ENCODE measurements around the gene TMEM259.

TMEM259 gene

DNA sequence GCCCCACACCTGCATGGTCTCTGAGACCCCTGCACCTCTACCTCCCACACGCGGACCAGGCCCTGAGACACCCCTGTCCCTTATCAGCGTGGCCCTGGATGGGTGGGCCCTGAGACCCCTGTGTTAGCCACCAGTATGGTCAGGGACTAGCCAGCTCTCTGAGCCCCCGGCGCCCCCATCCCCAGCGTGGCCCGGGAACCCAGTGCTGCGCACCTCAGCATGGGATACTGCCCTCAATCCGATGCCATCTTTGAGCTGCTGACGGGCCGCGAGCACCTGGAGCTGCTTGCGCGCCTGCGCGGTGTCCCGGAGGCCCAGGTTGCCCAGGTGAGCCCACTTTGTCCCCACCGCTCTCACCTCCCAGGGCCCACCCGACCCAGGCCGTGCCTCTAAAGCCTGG lies 41.1 kb upstream of the TMEM259 start:
- H3K36me3 ChIP-seq (ENCODE audit: low read length): no peaks in the 10 kb centered on the region

GRCh38 chr19:1060689-1061088 lies 39.8 kb upstream of the TMEM259 start:
- H3K9me3 ChIP-seq (ENCODE audit: insufficient read depth, low read length): no peaks in the 10 kb centered on the region
- H2AFZ ChIP-seq (ENCODE audit: low read depth, low read length, severe bottlenecking): no peak overlapping the region
- H3K79me2 ChIP-seq (ENCODE audit: insufficient read depth, low read length): no peaks in the 10 kb centered on the region
- H3F3A ChIP-seq (ENCODE audit: insufficient read depth): peaks cover 12% of the 10 kb centered on the region; the same call in 1 of the 2 replicates
- H3K9me2 ChIP-seq (replicated peaks; ENCODE audit: insufficient read depth, low read length): no peaks in the 10 kb centered on the region
- no peaks in the 10 kb centered on the region for H3K36me3 ChIP-seq (ENCODE audit: low read length)
- no peaks in the 10 kb centered on the region for H3K27me3 ChIP-seq (ENCODE audit: low read length)
- no peak overlapping the region for H3K27ac ChIP-seq (ENCODE audit: low read depth, low read length)
- H3K9ac ChIP-seq (ENCODE audit: low read length): no peak overlapping the region
- no peak overlapping the region for H3K4me3 ChIP-seq (ENCODE audit: insufficient read depth, low read length, poor library complexity, severe bottlenecking)
- TF ChIP-seq EZH2phosphoT487 (conservative IDR thresholded peaks at IDR 0.05; ENCODE audit: low read length): no peak
- TF ChIP-seq, protein P1, sequence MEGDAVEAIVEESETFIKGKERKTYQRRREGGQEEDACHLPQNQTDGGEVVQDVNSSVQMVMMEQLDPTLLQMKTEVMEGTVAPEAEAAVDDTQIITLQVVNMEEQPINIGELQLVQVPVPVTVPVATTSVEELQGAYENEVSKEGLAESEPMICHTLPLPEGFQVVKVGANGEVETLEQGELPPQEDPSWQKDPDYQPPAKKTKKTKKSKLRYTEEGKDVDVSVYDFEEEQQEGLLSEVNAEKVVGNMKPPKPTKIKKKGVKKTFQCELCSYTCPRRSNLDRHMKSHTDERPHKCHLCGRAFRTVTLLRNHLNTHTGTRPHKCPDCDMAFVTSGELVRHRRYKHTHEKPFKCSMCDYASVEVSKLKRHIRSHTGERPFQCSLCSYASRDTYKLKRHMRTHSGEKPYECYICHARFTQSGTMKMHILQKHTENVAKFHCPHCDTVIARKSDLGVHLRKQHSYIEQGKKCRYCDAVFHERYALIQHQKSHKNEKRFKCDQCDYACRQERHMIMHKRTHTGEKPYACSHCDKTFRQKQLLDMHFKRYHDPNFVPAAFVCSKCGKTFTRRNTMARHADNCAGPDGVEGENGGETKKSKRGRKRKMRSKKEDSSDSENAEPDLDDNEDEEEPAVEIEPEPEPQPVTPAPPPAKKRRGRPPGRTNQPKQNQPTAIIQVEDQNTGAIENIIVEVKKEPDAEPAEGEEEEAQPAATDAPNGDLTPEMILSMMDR (IDR thresholded peaks at IDR 0.05; ENCODE audit: insufficient read depth, low read length, poor library complexity, severe bottlenecking): no peak
- no peaks in the 10 kb centered on the region for H4K20me1 ChIP-seq (ENCODE audit: low read depth, low read length)
- H3K4me2 ChIP-seq (ENCODE audit: low read depth, low read length, poor library complexity, severe bottlenecking): no peak overlapping the region

More for the DNA sequence above, 41.1 kb upstream of the TMEM259 start:
- TF ChIP-seq, protein P1 (IDR thresholded peaks at IDR 0.05; ENCODE audit: insufficient read depth, low read length, poor library complexity, severe bottlenecking): no peak
- no peak for TF ChIP-seq EZH2phosphoT487 (conservative IDR thresholded peaks at IDR 0.05; ENCODE audit: low read length)
- no peak overlapping the region for H3K27ac ChIP-seq (ENCODE audit: low read depth, low read length)
- peaks cover 12% of the 10 kb centered on the region; the same call in 1 of the 2 replicates for H3F3A ChIP-seq (ENCODE audit: insufficient read depth)
- H2AFZ ChIP-seq (ENCODE audit: low read depth, low read length, severe bottlenecking): no peak overlapping the region
- no peak overlapping the region for H3K4me3 ChIP-seq (ENCODE audit: insufficient read depth, low read length, poor library complexity, severe bottlenecking)
- H3K4me2 ChIP-seq (ENCODE audit: low read depth, low read length, poor library complexity, severe bottlenecking): no peak overlapping the region
- no peaks in the 10 kb centered on the region for H3K27me3 ChIP-seq (ENCODE audit: low read length)
- H3K9me3 ChIP-seq (ENCODE audit: insufficient read depth, low read length): no peaks in the 10 kb centered on the region
- no peaks in the 10 kb centered on the region for H3K9me2 ChIP-seq (replicated peaks; ENCODE audit: insufficient read depth, low read length)
- no peak overlapping the region for H3K9ac ChIP-seq (ENCODE audit: low read length)
- H3K79me2 ChIP-seq (ENCODE audit: insufficient read depth, low read length): no peaks in the 10 kb centered on the region
- no peaks in the 10 kb centered on the region for H4K20me1 ChIP-seq (ENCODE audit: low read depth, low read length)

DNA sequence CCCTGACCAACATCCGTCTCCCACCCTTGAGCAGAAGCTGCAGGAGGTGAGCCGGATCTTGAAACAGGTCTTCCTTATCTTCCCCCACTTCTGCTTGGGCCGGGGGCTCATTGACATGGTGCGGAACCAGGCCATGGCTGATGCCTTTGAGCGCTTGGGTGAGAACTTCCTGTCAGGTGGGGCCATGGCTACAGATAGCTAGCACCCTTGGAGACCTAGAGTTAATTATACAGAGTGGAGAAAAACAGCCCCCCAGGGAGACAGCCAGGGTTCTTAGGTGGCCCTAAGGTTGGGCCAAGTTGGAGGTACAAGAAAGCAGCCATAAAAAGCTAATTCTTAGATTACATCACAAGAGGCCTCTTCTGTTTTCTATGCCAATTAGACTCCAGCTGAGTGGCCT lies 37.2 kb upstream of the TMEM259 start:
- no peak overlapping the region for H3K27ac ChIP-seq (ENCODE audit: low read depth, low read length)
- H4K20me1 ChIP-seq (ENCODE audit: low read depth, low read length): no peaks in the 10 kb centered on the region
- no peak overlapping the region for H3K4me3 ChIP-seq (ENCODE audit: insufficient read depth, low read length, poor library complexity, severe bottlenecking)
- no peak overlapping the region for H2AFZ ChIP-seq (ENCODE audit: low read depth, low read length, severe bottlenecking)
- H3K9me2 ChIP-seq (replicated peaks; ENCODE audit: insufficient read depth, low read length): no peaks in the 10 kb centered on the region
- no peaks in the 10 kb centered on the region for H3K9me3 ChIP-seq (ENCODE audit: insufficient read depth, low read length)
- TF ChIP-seq, protein P1 (IDR thresholded peaks at IDR 0.05; ENCODE audit: insufficient read depth, low read length, poor library complexity, severe bottlenecking): no peak
- TF ChIP-seq EZH2phosphoT487 (conservative IDR thresholded peaks at IDR 0.05; ENCODE audit: low read length): no peak
- H3K9ac ChIP-seq (ENCODE audit: low read length): no peak overlapping the region
- no peaks in the 10 kb centered on the region for H3K27me3 ChIP-seq (ENCODE audit: low read length)
- no peaks in the 10 kb centered on the region for H3K79me2 ChIP-seq (ENCODE audit: insufficient read depth, low read length)
- H3K36me3 ChIP-seq (ENCODE audit: low read length): no peaks in the 10 kb centered on the region
- 0 out of 2 replicates have a peak, but pooled peaks cover 7% of the 10 kb centered on the region for H3F3A ChIP-seq (ENCODE audit: insufficient read depth)
- no peak overlapping the region for H3K4me2 ChIP-seq (ENCODE audit: low read depth, low read length, poor library complexity, severe bottlenecking)
